Right lobe of liver (tissue), 6 donors: ENCODE results near the gene NEK1. TPM values are rescaled to one million over a fixed set of nuclear protein-coding genes. Genes with fewer than 3 reads are reported as not detected.
"Not testable (repeated sequence)": the region's sequence is repeated elsewhere in the genome, so short reads cannot be mapped to it uniquely, and the experiment has no call there.

Experiments
- ATAC-seq, 4 donors: fragments of 200-7000 bp; cut with Tn5 transposase; one replicate each; pipeline ENCODE4 v1.9.1; 2020; ENCODE audit warnings: mild to moderate bottlenecking in 4 of 4, moderate library complexity in 4 of 4
- DNase-seq, 3 donors: peaks; one replicate each; pipeline ENCODE4 v3.0.0-alpha.2; 2020
- H3K27ac ChIP-seq, 3 donors: fragments of 200-600 bp; one replicate each; pipeline ENCODE4 v1.8.0; 2022
- H3K27me3 ChIP-seq, 2 donors: fragments of 200-600 bp; one replicate each; pipeline ENCODE4 v1.8.0; 2022
- H3K36me3 ChIP-seq, 4 donors: fragments of 200-600 bp; sonication (generic) in 1 of 4; one replicate each; pipeline versions ENCODE4 v1.5.1 to v1.8.0; 2017 to 2022; ENCODE audit warnings: control low read depth in 1 of 4
- H3K4me1 ChIP-seq, 4 donors: fragments of 200-600 bp; sonication (generic) in 1 of 4; one replicate each; pipeline versions ENCODE4 v1.5.1 to v1.8.0; 2017 to 2022; ENCODE audit warnings: control low read depth in 1 of 4
- H3K4me3 ChIP-seq, 3 donors: fragments of 200-600 bp; one replicate each; pipeline ENCODE4 v1.8.0; 2022
- H3K9me3 ChIP-seq, 4 donors: fragments of 200-600 bp; sonication (generic) in 1 of 4; one replicate each; pipeline versions ENCODE4 v1.5.1 to v1.8.0; 2017 to 2022; ENCODE audit warnings: control low read depth in 1 of 4
- POLR2A ChIP-seq: fragments of 450-650 bp; IDR thresholded peaks from one replicate; pipeline ENCODE4 v1.6.1; 2017; ENCODE audit warnings: antibody characterized with exemption, mild to moderate bottlenecking
- WGBS: methylation state at CpG from one replicate; pipeline ENCODE4 v1.1.6; 2018; ENCODE audit warnings: low coverage, low lambda C conversion rate; ENCODE audit not compliant: insufficient coverage; ENCODE audit errors: missing lambda C conversion rate; 5-methylcytosine and 5-hydroxymethylcytosine counted together
- intact Hi-C, 2 donors: fragments of 100-400 bp; cut with DNase I; formaldehyde crosslinking; loops; one replicate each; pipeline versions ENCODE4 v1.11.2 to v1.14.1; 2022
- total RNA-seq, 6 experiments: library from RNA; depleted of rRNA in 2 of 6; stranded (reverse); fragments of >200 nt in 2 of 6; fragmentation: NEBNext Ultra II Directional in 3 of 6; extraction: Animal tissue kit (Norgen Biotek cat#: 25700) in 3 of 6; gene quantifications; one replicate each; pipeline versions ENCODE4 v1.1.0 to v1.2.4, GENCODE V29; 2016 to 2023
- TF ChIP-seq, protein P1 (sequence below), 4 donors: fragments of 200-600 bp in 3 of 4; fragments of 450-650 bp in 1 of 4; IDR thresholded peaks; one replicate each; pipeline versions ENCODE4 v1.5.1 to v1.8.0; 2016 to 2022; ENCODE audit warnings: antibody characterized with exemption in 4 of 4, mild to moderate bottlenecking in 2 of 4
- donor health status: DM: no; HTN: yes; CAD: no.
- donor health status: DM: no; HTN: no; CAD: no.
- donor health status: DM: no; HTN: no; CAD: no.
- donor health status: DM: no; HTN: yes; CAD: no.
- donor health status: DM: no; HTN: yes; CAD: no.

The NEK1 gene
- total RNA-seq, 6 experiments from 2014 or later = 4.1 to 5.2 (median 4.5) TPM

DNA sequence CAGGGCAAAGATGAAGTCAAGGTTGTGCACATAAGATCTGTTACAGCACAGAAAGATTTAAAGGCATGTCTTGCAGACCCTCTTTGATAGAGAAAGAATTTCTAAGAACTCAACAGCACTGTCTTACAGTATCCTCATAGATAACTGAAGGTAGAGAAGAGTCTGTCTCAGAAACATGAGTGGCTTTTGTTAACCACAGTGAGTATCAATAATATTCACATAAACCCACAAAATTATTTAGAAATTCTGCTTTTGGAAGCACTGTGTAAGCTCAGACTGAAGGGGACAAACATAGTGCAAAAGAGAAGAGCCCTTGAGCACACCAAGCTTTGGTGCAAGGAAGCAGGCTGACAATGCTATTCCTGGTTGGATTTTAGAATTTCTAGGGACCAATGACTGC, 175.6 kb downstream of the NEK1 start:
- TF ChIP-seq, protein P1, sequence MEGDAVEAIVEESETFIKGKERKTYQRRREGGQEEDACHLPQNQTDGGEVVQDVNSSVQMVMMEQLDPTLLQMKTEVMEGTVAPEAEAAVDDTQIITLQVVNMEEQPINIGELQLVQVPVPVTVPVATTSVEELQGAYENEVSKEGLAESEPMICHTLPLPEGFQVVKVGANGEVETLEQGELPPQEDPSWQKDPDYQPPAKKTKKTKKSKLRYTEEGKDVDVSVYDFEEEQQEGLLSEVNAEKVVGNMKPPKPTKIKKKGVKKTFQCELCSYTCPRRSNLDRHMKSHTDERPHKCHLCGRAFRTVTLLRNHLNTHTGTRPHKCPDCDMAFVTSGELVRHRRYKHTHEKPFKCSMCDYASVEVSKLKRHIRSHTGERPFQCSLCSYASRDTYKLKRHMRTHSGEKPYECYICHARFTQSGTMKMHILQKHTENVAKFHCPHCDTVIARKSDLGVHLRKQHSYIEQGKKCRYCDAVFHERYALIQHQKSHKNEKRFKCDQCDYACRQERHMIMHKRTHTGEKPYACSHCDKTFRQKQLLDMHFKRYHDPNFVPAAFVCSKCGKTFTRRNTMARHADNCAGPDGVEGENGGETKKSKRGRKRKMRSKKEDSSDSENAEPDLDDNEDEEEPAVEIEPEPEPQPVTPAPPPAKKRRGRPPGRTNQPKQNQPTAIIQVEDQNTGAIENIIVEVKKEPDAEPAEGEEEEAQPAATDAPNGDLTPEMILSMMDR (IDR thresholded peaks at IDR 0.05) = no peak
- TF ChIP-seq POLR2A = no peak
- no peak for DNase-seq
- Histone ChIP-seq H3K27ac (no peak overlapping the region), H3K36me3 (no peaks in the 10 kb centered on the region), H3K9me3 (no peaks in the 10 kb centered on the region), H3K27me3 (no peaks in the 10 kb centered on the region), H3K4me3 (no peak overlapping the region), H3K4me1 (peaks cover 0 to 27% (median 8%) of the 10 kb centered on the region in 4 donors)
- no peak for ATAC-seq
- intact Hi-C loops = no loop called here

- Histone ChIP-seq H3K27me3 (no peaks in the 10 kb centered on the region), H3K4me3 (no peak overlapping the region), H3K9me3 (no peaks in the 10 kb centered on the region), H3K36me3 (no peaks in the 10 kb centered on the region), H3K4me1 (no peaks in the 10 kb centered on the region), H3K27ac (no peak overlapping the region)
- TF ChIP-seq POLR2A = no peak
- TF ChIP-seq, protein P1 (IDR thresholded peaks at IDR 0.05) = no peak
- WGBS = 56% methylated on average over 3 of the region's 3 CpGs
- DNase-seq (no peak), ATAC-seq (no peak)
- intact Hi-C loops = no loop called here
These were observed 184.0 kb downstream of the NEK1 start for GRCh38 chr4:169428376-169428775.

- 94% methylated on average over 2 of the region's 2 CpGs for WGBS
- H3K36me3 ChIP-seq, ATAC-seq, H3K27ac ChIP-seq, H3K4me3 ChIP-seq, H3K27me3 ChIP-seq, H3K4me1 ChIP-seq, DNase-seq, intact Hi-C loops, H3K9me3 ChIP-seq: not testable (repeated sequence)
These were observed 184.7 kb downstream of the NEK1 start for GRCh38 chr4:169427727-169428126.

DNA sequence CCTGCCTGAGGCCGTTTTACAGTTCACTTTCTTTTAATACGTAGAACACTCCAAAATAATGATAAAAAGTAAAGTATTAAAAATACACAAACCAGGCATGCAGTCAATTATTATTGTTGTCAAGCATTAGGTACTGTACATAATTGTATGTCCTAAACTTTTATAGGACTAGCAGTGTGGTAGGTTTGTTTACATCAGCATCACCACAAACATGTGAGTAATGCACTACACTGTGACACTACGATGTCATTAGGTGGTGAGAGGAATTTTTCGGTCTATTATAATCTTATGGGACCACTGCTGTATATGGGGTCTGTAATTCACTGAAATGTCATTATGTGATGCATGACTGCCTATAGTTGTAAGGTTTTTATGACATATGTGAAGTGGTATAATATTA, 192.1 kb downstream of the NEK1 start:
- intact Hi-C loops = no loop called here
- Histone ChIP-seq H3K4me1 (peaks cover 0 to 11% (median 4%) of the 10 kb centered on the region in 4 donors), H3K27ac (no peak overlapping the region), H3K27me3 (no peaks in the 10 kb centered on the region), H3K36me3 (no peaks in the 10 kb centered on the region), H3K9me3 (no peaks in the 10 kb centered on the region), H3K4me3 (no peak overlapping the region)
- 94% methylated on average over 4 of the region's 4 CpGs for WGBS
- DNase-seq = no peak
- ATAC-seq = no peak
- TF ChIP-seq POLR2A = no peak
- TF ChIP-seq, protein P1 (IDR thresholded peaks at IDR 0.05) = no peak

- no peak for TF ChIP-seq POLR2A
- TF ChIP-seq, protein P1 (IDR thresholded peaks at IDR 0.05) = no peak
- H3K4me3 ChIP-seq = no peak overlapping the region
- intact Hi-C loops = no loop called here
- H3K4me1 ChIP-seq = peaks cover 0 to 19% (median 4%) of the 10 kb centered on the region in 4 donors
- no peak for DNase-seq
- no peak overlapping the region for H3K27ac ChIP-seq
- ATAC-seq = no peak
- no peaks in the 10 kb centered on the region for H3K27me3 ChIP-seq
- H3K9me3 ChIP-seq = no peaks in the 10 kb centered on the region
- H3K36me3 ChIP-seq = no peaks in the 10 kb centered on the region
These were observed 193.5 kb downstream of the NEK1 start for GRCh38 chr4:169418846-169419245.
